K562 (cell line): ENCODE measurements around the gene RCOR1. TPM values are rescaled to one million over a fixed set of nuclear protein-coding genes. Genes with fewer than 3 reads are reported as not detected.

Experiments
- MEF2A ChIP-seq: IDR thresholded peaks from 2 replicates; pipeline ENCODE4 v1.6.1; 2011; ENCODE audit warnings: low read depth, mild to moderate bottlenecking, low read length, moderate library complexity; ENCODE audit not compliant: control insufficient read depth
- POLR2H ChIP-seq: IDR thresholded peaks from 2 replicates; pipeline ENCODE4 v1.6.1; 2016; ENCODE audit warnings: missing genetic modification characterization, low read depth, mild to moderate bottlenecking, control low read depth, missing compliant biosample characterization, moderate library complexity
- polyA plus RNA-seq, 8 experiments: library from polyadenylated mRNA; depleted of rRNA in 4 of 8; stranded (reverse) in 5 of 8; unstranded in 3 of 8; fragments of >200 nt; fragmentation: Nextera tagmentation in 2 of 8; fragmentation: Illumina TruSeq in 1 of 8; extraction: Ambion mirVana in 2 of 8; extraction: Trizol in 1 of 8; gene quantifications; 2 replicates each; pipeline versions ENCODE4 v1.2.1 to v1.2.3, GENCODE V29; 2011 to 2014; ENCODE audit warnings: inconsistent platforms in 1 of 8, missing spikeins in 1 of 8
- total RNA-seq, 7 experiments: library from RNA; depleted of rRNA in 6 of 7; stranded (reverse); fragments of >200 nt in 6 of 7; fragmentation: Illumina TruSeq in 2 of 7; extraction: Trizol in 2 of 7; gene quantifications; 2 replicates each; pipeline versions ENCODE4 v1.2.1 to v1.2.3, GENCODE V29; 2011 to 2021; ENCODE audit warnings: low replicate concordance in 1 of 7
- TF ChIP-seq, protein P1 (sequence below): fragments of 250-450 bp; sonication (Bioruptor Pico); IDR thresholded peaks from 2 replicates; pipeline ENCODE4 v1.4.0; 2020
- TF ChIP-seq, protein P2 (sequence below): fragments of 450-650 bp; IDR thresholded peaks from one replicate; pipeline ENCODE4 v1.6.1; 2018; ENCODE audit warnings: mild to moderate bottlenecking, moderate library complexity; ENCODE audit not compliant: partially characterized antibody

Gene RCOR1
- total and polyA plus RNA-seq, 9 of the 15 experiments (the other 6 are each of a cell fraction or from before 2014, with no cell fraction given), result 8.5 to 47.9 (median 20.9) TPM

DNA sequence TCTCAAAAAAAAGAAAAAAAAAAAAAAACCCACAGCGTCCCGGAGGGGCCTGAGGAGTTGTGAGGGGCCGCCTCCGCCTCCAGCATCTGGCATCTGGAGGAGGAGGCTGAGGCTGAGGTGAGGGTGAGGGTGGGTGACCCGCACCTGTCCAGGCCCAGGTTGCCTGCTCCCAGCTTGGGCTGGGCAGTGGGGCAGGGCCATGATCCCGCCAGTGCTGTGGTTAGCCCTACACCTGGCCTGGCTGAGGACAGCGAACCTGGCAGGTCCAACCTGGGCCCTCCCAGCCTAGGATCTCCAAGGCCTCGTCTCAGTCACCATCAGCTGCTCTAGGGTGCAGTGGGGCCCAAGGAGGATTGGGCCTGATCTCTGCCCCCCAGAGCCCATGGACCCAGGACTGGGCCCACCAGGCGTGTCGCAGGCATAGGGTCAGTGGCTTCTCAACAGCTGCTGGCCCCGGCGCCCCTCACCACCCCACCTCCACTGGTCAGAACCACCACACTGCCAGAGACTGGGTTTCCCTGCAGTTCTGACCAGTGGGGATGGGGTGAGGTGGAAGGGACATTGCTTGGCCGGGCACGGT, 36.3 kb upstream of the RCOR1 start (continued):
- TF ChIP-seq MEF2A (no peak), POLR2H (no peak)
- TF ChIP-seq, protein P1, sequence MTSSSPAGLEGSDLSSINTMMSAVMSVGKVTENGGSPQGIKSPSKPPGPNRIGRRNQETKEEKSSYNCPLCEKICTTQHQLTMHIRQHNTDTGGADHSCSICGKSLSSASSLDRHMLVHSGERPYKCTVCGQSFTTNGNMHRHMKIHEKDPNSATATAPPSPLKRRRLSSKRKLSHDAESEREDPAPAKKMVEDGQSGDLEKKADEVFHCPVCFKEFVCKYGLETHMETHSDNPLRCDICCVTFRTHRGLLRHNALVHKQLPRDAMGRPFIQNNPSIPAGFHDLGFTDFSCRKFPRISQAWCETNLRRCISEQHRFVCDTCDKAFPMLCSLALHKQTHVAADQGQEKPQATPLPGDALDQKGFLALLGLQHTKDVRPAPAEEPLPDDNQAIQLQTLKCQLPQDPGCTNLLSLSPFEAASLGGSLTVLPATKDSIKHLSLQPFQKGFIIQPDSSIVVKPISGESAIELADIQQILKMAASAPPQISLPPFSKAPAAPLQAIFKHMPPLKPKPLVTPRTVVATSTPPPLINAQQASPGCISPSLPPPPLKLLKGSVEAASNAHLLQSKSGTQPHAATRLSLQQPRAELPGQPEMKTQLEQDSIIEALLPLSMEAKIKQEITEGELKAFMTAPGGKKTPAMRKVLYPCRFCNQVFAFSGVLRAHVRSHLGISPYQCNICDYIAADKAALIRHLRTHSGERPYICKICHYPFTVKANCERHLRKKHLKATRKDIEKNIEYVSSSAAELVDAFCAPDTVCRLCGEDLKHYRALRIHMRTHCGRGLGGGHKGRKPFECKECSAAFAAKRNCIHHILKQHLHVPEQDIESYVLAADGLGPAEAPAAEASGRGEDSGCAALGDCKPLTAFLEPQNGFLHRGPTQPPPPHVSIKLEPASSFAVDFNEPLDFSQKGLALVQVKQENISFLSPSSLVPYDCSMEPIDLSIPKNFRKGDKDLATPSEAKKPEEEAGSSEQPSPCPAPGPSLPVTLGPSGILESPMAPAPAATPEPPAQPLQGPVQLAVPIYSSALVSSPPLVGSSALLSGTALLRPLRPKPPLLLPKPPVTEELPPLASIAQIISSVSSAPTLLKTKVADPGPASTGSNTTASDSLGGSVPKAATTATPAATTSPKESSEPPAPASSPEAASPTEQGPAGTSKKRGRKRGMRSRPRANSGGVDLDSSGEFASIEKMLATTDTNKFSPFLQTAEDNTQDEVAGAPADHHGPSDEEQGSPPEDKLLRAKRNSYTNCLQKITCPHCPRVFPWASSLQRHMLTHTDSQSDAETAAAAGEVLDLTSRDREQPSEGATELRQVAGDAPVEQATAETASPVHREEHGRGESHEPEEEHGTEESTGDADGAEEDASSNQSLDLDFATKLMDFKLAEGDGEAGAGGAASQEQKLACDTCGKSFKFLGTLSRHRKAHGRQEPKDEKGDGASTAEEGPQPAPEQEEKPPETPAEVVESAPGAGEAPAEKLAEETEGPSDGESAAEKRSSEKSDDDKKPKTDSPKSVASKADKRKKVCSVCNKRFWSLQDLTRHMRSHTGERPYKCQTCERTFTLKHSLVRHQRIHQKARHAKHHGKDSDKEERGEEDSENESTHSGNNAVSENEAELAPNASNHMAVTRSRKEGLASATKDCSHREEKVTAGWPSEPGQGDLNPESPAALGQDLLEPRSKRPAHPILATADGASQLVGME, result no peak
- TF ChIP-seq, protein P2, sequence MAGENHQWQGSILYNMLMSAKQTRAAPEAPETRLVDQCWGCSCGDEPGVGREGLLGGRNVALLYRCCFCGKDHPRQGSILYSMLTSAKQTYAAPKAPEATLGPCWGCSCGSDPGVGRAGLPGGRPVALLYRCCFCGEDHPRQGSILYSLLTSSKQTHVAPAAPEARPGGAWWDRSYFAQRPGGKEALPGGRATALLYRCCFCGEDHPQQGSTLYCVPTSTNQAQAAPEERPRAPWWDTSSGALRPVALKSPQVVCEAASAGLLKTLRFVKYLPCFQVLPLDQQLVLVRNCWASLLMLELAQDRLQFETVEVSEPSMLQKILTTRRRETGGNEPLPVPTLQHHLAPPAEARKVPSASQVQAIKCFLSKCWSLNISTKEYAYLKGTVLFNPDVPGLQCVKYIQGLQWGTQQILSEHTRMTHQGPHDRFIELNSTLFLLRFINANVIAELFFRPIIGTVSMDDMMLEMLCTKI, result no peak
